ENCODE measurements around the gene KBTBD7. TPM values are rescaled to one million over a fixed set of nuclear protein-coding genes. Genes with fewer than 3 reads are reported as not detected.

Gene KBTBD7
- total RNA-seq, 2 experiments from 2014 or later: 2.3 to 2.5 TPM

DNA sequence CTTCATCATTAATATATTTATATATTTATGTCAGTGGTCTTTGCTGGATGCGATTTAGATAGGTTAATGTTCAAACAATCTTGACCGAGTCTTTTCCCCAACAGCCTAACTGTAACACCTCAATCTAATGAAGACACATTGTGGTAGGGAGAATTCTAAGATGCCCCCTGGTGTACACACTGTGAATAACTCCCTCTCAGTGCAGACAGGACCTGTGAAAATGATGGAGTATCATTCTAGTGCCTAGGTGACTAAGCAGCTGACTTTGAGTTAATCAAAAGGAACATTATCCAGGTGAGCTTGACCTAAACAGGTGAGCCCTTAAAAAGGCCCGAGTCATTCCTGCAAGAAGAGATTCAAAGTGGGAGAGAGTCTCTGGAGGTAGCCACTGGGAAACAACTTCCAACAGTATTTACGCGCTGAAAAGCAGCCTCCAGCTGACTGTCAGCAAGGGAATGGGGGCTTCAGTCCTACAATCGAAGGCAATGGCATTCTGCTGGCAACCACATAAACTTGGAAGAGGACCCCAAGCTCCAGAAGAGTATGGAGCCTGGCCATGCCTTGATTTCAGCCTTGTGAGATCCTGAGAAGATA, 28.0 kb upstream of the KBTBD7 start:
- no peaks in the 10 kb centered on the region for H3K9me3 Mint-ChIP-seq
- ChIA-PET POLR2A (no interaction called here), CTCF (interaction anchor here (0.6 to 1.8 kb wide), 28 partner anchors 10 to 760 kb away, joined by 3 to 16 read pairs (median 3); partner anchors contain the start of gene WBP4)
- H3K27me3 Mint-ChIP-seq: no peaks in the 10 kb centered on the region
- DNase-seq (peak; percentile 76), ATAC-seq (peak; percentile 100)
- H3K27ac Mint-ChIP-seq: no peak overlapping the region
- intact Hi-C loops (cut with micrococcal nuclease): loop anchor here (5.0 kb wide), 1 partner anchor 145 kb away; no protein-coding TSS in a partner anchor
- TF ChIP-seq, protein P1, sequence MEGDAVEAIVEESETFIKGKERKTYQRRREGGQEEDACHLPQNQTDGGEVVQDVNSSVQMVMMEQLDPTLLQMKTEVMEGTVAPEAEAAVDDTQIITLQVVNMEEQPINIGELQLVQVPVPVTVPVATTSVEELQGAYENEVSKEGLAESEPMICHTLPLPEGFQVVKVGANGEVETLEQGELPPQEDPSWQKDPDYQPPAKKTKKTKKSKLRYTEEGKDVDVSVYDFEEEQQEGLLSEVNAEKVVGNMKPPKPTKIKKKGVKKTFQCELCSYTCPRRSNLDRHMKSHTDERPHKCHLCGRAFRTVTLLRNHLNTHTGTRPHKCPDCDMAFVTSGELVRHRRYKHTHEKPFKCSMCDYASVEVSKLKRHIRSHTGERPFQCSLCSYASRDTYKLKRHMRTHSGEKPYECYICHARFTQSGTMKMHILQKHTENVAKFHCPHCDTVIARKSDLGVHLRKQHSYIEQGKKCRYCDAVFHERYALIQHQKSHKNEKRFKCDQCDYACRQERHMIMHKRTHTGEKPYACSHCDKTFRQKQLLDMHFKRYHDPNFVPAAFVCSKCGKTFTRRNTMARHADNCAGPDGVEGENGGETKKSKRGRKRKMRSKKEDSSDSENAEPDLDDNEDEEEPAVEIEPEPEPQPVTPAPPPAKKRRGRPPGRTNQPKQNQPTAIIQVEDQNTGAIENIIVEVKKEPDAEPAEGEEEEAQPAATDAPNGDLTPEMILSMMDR (IDR thresholded peaks at IDR 0.05): peak; percentile 78
- peaks cover 11% of the 10 kb centered on the region for H3K36me3 Mint-ChIP-seq (ENCODE audit: low read depth)
- H3K4me1 Mint-ChIP-seq (ENCODE audit: low read depth): peaks cover 2% of the 10 kb centered on the region
- H3K4me3 Mint-ChIP-seq: no peak overlapping the region

DNA sequence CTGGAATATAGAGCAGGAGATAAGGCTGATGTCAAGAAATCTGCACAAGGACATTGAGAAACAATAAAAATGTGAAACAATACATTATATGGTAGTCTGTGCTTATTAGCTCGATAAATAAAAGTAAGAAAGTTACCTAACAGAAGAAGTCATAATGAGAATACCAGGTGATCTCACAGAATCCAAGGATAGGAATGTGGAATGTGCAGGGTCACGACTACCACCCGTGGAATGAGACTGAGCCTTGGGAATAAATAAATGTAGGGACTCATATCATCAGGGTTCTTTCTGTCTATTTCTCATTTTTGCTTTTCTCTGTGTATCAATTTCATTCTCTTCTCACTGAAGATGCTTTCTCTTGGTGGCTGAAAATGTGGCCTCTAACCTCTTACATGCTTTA, 26.0 kb upstream of the KBTBD7 start:
- Mint-ChIP-seq H3K36me3 (ENCODE audit: low read depth) (peaks cover 13% of the 10 kb centered on the region), H3K4me1 (ENCODE audit: low read depth) (peaks cover 2% of the 10 kb centered on the region), H3K9me3 (no peaks in the 10 kb centered on the region), H3K27ac (peak overlapping the region; percentile 49), H3K27me3 (no peaks in the 10 kb centered on the region), H3K4me3 (no peak overlapping the region)
- DNase-seq: no peak
- ATAC-seq: no peak
- intact Hi-C loops (cut with micrococcal nuclease): loop anchor here (5.0 kb wide), 1 partner anchor 143 kb away; no protein-coding TSS in a partner anchor
- ChIA-PET CTCF (interaction anchor here (1.1 to 1.6 kb wide), 3 partner anchors 9 to 166 kb away, joined by 4 read pairs; no protein-coding TSS in a partner anchor), POLR2A (no interaction called here)
- TF ChIP-seq, protein P1 (IDR thresholded peaks at IDR 0.05): no peak

DNA sequence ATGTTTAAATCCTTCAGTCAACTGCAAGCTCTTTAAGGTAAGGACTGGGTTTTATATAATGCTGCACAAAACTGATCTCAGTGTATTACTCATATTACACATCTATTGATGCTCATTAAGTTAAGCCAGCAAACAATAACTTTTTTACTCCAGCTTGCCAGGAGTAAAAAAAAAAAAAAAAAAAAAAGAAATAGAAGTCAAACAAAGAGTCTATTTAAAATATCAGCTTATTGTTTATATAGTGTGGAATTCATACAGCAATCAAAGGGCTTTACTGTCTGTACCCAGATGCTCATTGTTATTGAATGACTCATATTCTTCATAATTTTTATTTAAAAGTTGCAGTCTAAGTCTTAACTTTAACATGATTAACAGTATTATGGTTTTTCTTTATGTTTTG, 21.8 kb upstream of the KBTBD7 start:
- Mint-ChIP-seq H3K36me3 (ENCODE audit: low read depth) (peaks cover 17% of the 10 kb centered on the region), H3K27me3 (no peaks in the 10 kb centered on the region), H3K4me3 (no peak overlapping the region), H3K4me1 (ENCODE audit: low read depth) (peaks cover 2% of the 10 kb centered on the region), H3K9me3 (peaks cover 6% of the 10 kb centered on the region), H3K27ac (no peak overlapping the region)
- DNase-seq (no peak), ATAC-seq (no peak)
- TF ChIP-seq, protein P1 (IDR thresholded peaks at IDR 0.05): no peak
- ChIA-PET POLR2A (no interaction called here), CTCF (interaction anchor here (0.8 kb wide), 1 partner anchor 21 kb away, joined by 3 read pairs; the partner anchor contains the start of gene KBTBD7)
- intact Hi-C loops (cut with micrococcal nuclease): no loop called here

DNA sequence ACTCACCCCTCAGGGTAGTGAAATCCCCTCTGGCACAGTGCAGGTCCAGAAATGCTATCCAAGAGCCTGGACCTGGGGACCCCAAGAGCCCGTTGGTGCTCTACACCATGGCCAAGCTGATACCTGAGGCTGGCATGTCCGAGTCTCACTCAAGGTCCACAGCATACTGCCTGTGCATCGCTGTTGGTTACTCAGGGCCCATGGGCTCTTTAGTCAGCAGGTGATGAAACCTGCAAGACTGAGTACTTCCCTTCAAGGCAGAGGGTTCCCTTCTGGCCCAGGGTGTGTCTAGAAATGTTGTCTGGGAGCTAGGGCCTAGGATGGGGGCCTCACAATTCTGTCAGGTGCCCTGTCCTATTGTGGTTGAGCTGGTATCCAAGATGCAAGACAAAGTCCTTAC, 19.6 kb upstream of the KBTBD7 start:
- Mint-ChIP-seq H3K4me1 (ENCODE audit: low read depth) (no peaks in the 10 kb centered on the region), H3K36me3 (ENCODE audit: low read depth) (peaks cover 12% of the 10 kb centered on the region), H3K9me3 (peaks cover 12% of the 10 kb centered on the region), H3K27ac (no peak overlapping the region), H3K27me3 (no peaks in the 10 kb centered on the region), H3K4me3 (no peak overlapping the region)
- TF ChIP-seq, protein P1 (IDR thresholded peaks at IDR 0.05): no peak
- ATAC-seq: no peak
- POLR2A ChIA-PET: no interaction called here
- CTCF ChIA-PET: no interaction called here
- DNase-seq: no peak
- intact Hi-C loops (cut with micrococcal nuclease): no loop called here

DNA sequence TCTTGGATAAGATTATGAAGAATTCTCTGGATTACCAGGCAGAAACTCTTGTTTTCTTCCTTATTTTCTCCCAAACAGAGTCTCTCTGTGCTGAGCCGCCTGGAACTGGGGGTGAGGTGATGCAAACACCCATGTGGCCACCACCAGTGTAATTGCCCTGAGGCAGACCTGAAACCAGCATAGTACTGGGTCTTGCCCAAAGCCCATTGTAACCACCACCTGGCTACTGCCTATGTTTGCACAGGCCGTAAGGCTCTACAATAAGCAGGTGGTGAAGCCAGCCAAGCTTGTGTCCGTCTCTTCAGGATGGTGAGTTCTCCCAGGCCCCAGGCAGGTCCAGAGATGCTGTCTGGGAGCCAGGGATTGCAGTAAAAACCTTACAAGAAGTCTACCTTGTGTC, 18.9 kb upstream of the KBTBD7 start:
- intact Hi-C loops (cut with micrococcal nuclease): no loop called here
- Mint-ChIP-seq H3K4me1 (ENCODE audit: low read depth) (no peaks in the 10 kb centered on the region), H3K27me3 (no peaks in the 10 kb centered on the region), H3K27ac (no peak overlapping the region), H3K4me3 (no peak overlapping the region), H3K36me3 (ENCODE audit: low read depth) (peaks cover 12% of the 10 kb centered on the region), H3K9me3 (peaks cover 12% of the 10 kb centered on the region)
- TF ChIP-seq, protein P1 (IDR thresholded peaks at IDR 0.05): no peak
- ATAC-seq (no peak), DNase-seq (no peak)
- ChIA-PET CTCF (no interaction called here), POLR2A (no interaction called here)

Measured in activated CD8-positive, alpha-beta T cell treated with anti-CD3 and anti-CD28 coated beads for 36 hours (primary cell).